Spleen (tissue), 13 donors: ENCODE measurements around the gene SLC4A11. TPM values are rescaled to one million over a fixed set of nuclear protein-coding genes. Genes with fewer than 3 reads are reported as not detected.

Experiments used
- DNase-seq: peaks from one replicate; pipeline ENCODE4 v3.0.0-alpha.2; 2020
- H3K27ac ChIP-seq, 8 donors: fragments of 200-600 bp; sonication (generic) in 7 of 8; 1 replicate in 4 of 8; 2 replicates in 4 of 8; pipeline versions ENCODE4 v1.5.0 to v1.8.0; 2016 to 2021; ENCODE audit warnings: inconsistent platforms in 4 of 8, mild to moderate bottlenecking in 4 of 8, moderate library complexity in 1 of 8
- H3K27me3 ChIP-seq, 7 donors: fragments of 200-600 bp; sonication (generic) in 6 of 7; replicated peaks in 1 of 7; 1 replicate in 4 of 7; 2 replicates in 3 of 7; pipeline versions ENCODE4 v1.5.0 to v1.8.0; 2016 to 2021; ENCODE audit warnings: inconsistent platforms in 3 of 7, mild to moderate bottlenecking in 1 of 7
- H3K36me3 ChIP-seq, 6 donors: fragments of 200-600 bp; sonication (generic) in 5 of 6; 1 replicate in 4 of 6; 2 replicates in 2 of 6; pipeline versions ENCODE4 v1.5.0 to v1.8.0; 2016 to 2021; ENCODE audit warnings: inconsistent platforms in 2 of 6
- H3K4me1 ChIP-seq, 6 donors: fragments of 200-600 bp; sonication (generic) in 5 of 6; 1 replicate in 3 of 6; 2 replicates in 3 of 6; pipeline versions ENCODE4 v1.5.0 to v1.8.0; 2016 to 2021; ENCODE audit warnings: inconsistent platforms in 3 of 6
- H3K4me3 ChIP-seq, 8 donors: fragments of 200-600 bp; sonication (generic) in 7 of 8; 1 replicate in 4 of 8; 2 replicates in 4 of 8; pipeline versions ENCODE4 v1.5.0 to v1.8.0; 2016 to 2021; ENCODE audit warnings: inconsistent platforms in 4 of 8, mild to moderate bottlenecking in 4 of 8, moderate library complexity in 2 of 8
- H3K9me3 ChIP-seq, 8 donors: fragments of 200-600 bp; sonication (generic) in 7 of 8; 1 replicate in 4 of 8; 2 replicates in 4 of 8; pipeline versions ENCODE4 v1.5.0 to v1.8.0; 2016 to 2021; ENCODE audit warnings: inconsistent platforms in 4 of 8
- CTCF ChIP-seq, 11 experiments: fragments of 200-600 bp in 7 of 11; fragments of 450-650 bp in 4 of 11; sonication (generic) in 4 of 11; IDR thresholded peaks in 8 of 11; conservative IDR thresholded peaks in 3 of 11; 1 replicate in 7 of 11; 2 replicates in 4 of 11; pipeline versions ENCODE4 v1.4.0 to v1.8.0; 2016 to 2021; ENCODE audit warnings: antibody characterized with exemption in 11 of 11, inconsistent platforms in 4 of 11, mild to moderate bottlenecking in 1 of 11
- POLR2A ChIP-seq, 3 donors: fragments of 450-650 bp; IDR thresholded peaks; one replicate each; pipeline ENCODE4 v1.5.1; 2017; ENCODE audit warnings: antibody characterized with exemption in 3 of 3, mild to moderate bottlenecking in 1 of 3
- POLR2AphosphoS5 ChIP-seq, 3 donors: sonication (generic); formaldehyde crosslinking; IDR thresholded peaks; one replicate each; pipeline ENCODE4 v1.5.1; 2017; ENCODE audit warnings: antibody characterized with exemption in 3 of 3
- WGBS, 5 donors: extraction: QIAGEN DNeasy Blood & Tissue Kit in 3 of 5; methylation state at CpG; one replicate each; pipeline versions ENCODE4 v1.1.5 to v1.1.7; 2013 to 2018; 5-methylcytosine and 5-hydroxymethylcytosine counted together
- intact Hi-C: fragments of 100-400 bp; cut with DNase I; formaldehyde crosslinking; loops from one replicate; pipeline ENCODE4 v1.15.0; 2023; ENCODE audit warnings: low total_unique reads
- long read RNA-seq, 2 donors: transcript quantifications; one replicate each; lab custom pipeline, GENCODE V29; 2026
- polyA plus RNA-seq, 3 donors: library from polyadenylated mRNA; stranded (reverse); fragments of 200-250 nt; gene quantifications; one replicate each; pipeline ENCODE4 v1.2.1, GENCODE V29; 2013
- total RNA-seq, 7 donors: library from RNA; depleted of rRNA in 3 of 7; stranded (reverse); fragments of >200 nt in 3 of 7; fragmentation: NEBNext Ultra II Directional in 4 of 7; extraction: Animal tissue kit (Norgen Biotek cat#: 25700) in 4 of 7; gene quantifications; one replicate each; pipeline versions ENCODE4 v1.1.0 to v1.2.1, GENCODE V29; 2016 to 2021
- donor health status: healthy with polysubstance abuse.
- donor health status: DM: no; HTN: no; CAD: no; lungs with moderate emphysema.
- donor health status: DM: no; HTN: no; CAD: no.
- donor health status: Bipolar disorder and iron deficiency.
- donor health status: healthy.
- donor health status: DM: no; HTN: no; CAD: no.
- donor health status: DM: yes; HTN: yes; CAD: no.

Gene SLC4A11
- 1 to 10 TPM in 2 of 7 donors, under 1 TPM in 5; 0.52 to 1.6 (median 0.67) TPM for total RNA-seq
- polyA plus RNA-seq: 1 to 10 TPM in 2 of 3 donors, under 1 TPM in 1; 0.93 to 1.4 (median 1.1) TPM
- long read RNA-seq, donor 1: 0 reads
- long read RNA-seq, donor 2: 0 reads

- peak within 1 kb of the TSS; percentile 64 to 92 (median 86) for H3K4me3 ChIP-seq
- no peaks in the 10 kb centered on the region for H3K36me3 ChIP-seq
- DNase-seq: peak; percentile 82
- H3K27me3 ChIP-seq: peaks cover 0 to 89% (median 43%) of the 10 kb centered on the region in 7 donors
- no peak within 1 kb of the TSS for H3K27ac ChIP-seq
- intact Hi-C loops: no loop called here
- no peak for TF ChIP-seq POLR2A (IDR thresholded peaks at IDR 0.05)
- TF ChIP-seq POLR2AphosphoS5 (IDR thresholded peaks at IDR 0.05): no peak
- no peak for TF ChIP-seq CTCF (IDR thresholded peaks at IDR 0.05 in 8 of 11, conservative IDR thresholded peaks at IDR 0.05 in 3 of 11)
- H3K9me3 ChIP-seq: no peaks in the 10 kb centered on the region
- WGBS, 5 donors: 0 to 2% (median 1%) methylated on average over 49 to 107 of the region's 107 CpGs
- peaks cover 14 to 31% (median 26%) of the 10 kb centered on the region in 6 donors for H3K4me1 ChIP-seq
Observed at GRCh38 chr20:3239026-3239866, at the start of gene SLC4A11. Gene SLC4A11, minus strand, starts transcription at chr20:3239190. Its CDS starts 53 bp downstream, at chr20:3239137.

- Histone ChIP-seq H3K36me3 (peaks cover 0 to 98% (median 44%) of the 10 kb centered on the region in 6 donors), H3K27ac (no peak overlapping the region), H3K9me3 (no peaks in the 10 kb centered on the region), H3K4me3 (no peak overlapping the region), H3K4me1 (no peaks in the 10 kb centered on the region), H3K27me3 (no peaks in the 10 kb centered on the region)
- TF ChIP-seq CTCF (IDR thresholded peaks at IDR 0.05 in 8 of 11, conservative IDR thresholded peaks at IDR 0.05 in 3 of 11) (no peak), POLR2AphosphoS5 (IDR thresholded peaks at IDR 0.05) (no peak), POLR2A (IDR thresholded peaks at IDR 0.05) (no peak)
- intact Hi-C loops: no loop called here
- no peak for DNase-seq
- 86 to 96% (median 92%) methylated on average over 7 of the region's 7 CpGs for WGBS, 5 donors
Observed at GRCh38 chr20:3283222-3283820, 44.3 kb upstream of the SLC4A11 start.

- Histone ChIP-seq H3K9me3 (no peaks in the 10 kb centered on the region), H3K36me3 (peaks cover 0 to 98% (median 50%) of the 10 kb centered on the region in 6 donors), H3K4me3 (no peak overlapping the region), H3K4me1 (no peaks in the 10 kb centered on the region), H3K27ac (no peak overlapping the region), H3K27me3 (no peaks in the 10 kb centered on the region)
- no peak for DNase-seq
- WGBS, 5 donors: 91 to 96% (median 92%) methylated on average over 6 of the region's 6 CpGs
- no peak for TF ChIP-seq POLR2A (IDR thresholded peaks at IDR 0.05)
- no peak for TF ChIP-seq CTCF (IDR thresholded peaks at IDR 0.05 in 8 of 11, conservative IDR thresholded peaks at IDR 0.05 in 3 of 11)
- no peak for TF ChIP-seq POLR2AphosphoS5 (IDR thresholded peaks at IDR 0.05)
- intact Hi-C loops: no loop called here
Observed at GRCh38 chr20:3282271-3283221, 43.6 kb upstream of the SLC4A11 start.
